GM19397 (cell line): ENCODE data around the gene TTPAL.

Experiments
- ATAC-seq: cut with Tn5 transposase; IDR thresholded peaks from one replicate; pipeline ENCODE4 v1.9.1; 2021; ENCODE audit warnings: mild to moderate bottlenecking, moderate library complexity; ENCODE audit not compliant: unreplicated experiment

TTPAL gene

DNA sequence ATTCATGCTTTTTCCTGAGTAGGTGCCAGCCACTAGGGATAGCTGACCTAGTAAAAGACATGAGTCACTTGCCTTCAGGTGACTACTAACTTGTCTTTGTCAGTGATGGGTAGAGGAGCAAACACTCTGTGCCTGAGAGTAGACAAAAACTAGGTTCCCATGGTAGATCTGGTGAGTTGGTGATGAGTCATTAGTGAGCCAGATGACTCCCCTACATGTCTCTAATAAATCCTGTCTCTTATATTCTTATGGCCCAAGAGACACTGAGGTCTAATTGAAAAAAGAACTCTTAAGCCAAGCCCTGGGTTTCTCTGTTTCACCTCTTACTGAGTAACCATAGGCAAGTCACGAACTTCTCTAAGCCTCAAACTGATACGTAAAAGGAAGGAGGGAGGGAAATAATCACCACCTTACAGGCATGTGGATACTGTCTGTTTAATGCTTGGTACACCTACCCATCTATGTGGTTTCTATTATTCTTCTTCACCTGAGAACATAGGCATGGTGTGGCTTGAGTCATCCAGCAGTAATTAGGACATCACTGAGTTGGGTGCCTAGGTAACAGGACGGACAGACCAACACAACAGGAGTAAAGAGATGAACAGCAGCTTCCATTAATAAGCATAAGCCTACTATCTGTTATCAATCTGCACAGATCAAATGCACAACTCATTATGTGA lies 20.3 kb downstream of the TTPAL start:
- no peak for ATAC-seq

DNA sequence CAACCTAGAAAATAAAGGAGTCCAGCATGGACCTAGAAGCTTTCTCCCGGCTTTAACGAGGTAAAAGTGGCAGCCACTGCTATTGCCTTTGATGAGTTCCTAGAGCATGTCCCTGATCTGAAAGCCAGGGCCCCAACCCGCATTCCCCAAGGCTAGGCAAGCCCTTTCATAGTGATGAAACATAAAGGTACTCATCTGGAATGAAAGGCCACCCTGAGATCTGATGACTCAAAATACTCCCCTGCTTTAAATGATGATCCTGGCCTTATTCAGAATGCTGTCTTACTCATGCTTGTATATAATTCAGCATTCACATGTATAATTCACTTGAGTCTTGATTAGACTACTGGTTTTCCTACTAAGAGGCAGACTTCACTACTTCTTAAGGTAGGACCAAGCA lies 21.3 kb downstream of the TTPAL start:
- ATAC-seq = no peak

DNA sequence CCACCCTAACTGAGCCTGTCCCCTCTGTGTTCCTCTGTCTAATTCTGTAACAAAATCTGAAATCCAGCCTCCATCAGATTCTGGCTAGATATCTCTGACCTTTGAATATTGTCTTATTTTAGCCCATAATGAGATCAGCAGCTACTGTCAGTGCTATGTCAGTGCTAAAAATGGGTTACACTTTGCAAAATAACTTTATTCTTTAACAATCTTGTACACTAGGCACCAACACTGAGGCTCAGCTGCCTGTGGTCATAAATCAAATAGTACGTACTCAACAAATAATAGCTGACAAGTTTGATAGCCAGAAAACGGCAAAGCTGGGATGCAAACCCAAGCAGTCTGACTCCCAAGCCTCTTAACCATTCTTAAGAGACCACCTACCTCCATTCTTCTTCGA lies 22.1 kb downstream of the TTPAL start:
- no peak for ATAC-seq

DNA sequence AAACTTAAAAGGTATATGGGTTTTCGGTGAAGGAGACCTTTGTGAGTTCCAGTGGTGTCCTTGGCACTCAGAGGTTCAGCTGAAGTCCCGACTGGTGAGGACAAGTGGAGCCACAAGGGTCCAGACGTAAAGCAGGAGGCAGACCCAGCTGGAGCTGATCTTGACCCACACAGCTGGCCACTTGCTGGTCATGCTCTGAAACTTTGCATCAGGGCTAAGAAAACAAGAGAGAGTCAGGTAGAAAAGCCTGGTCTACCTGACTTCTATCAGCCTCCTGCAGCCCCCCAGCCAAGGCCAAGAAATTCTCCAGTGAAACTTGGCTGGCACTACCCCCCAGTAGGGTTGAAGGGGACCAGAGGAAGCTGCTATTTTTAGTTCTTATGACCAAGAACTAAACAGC lies 24.5 kb downstream of the TTPAL start:
- no peak for ATAC-seq

DNA sequence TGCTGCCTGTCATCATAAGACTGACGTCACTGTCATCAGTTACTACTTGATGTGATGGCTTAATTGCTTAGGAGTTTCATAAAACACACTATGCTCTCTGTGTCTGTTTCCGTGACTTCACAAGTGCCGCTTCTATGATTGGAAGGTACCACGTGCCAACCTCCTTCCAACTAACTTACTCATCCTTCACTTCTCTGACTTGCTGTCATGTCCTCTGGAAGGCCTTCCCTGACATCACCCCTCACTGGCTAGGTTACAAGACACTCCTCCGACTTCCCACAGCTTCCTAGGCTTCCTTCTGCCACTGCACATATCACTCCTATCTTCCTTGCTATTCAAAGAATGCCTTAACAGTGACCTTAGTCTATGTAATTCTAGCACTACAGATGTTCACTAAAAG lies 25.8 kb downstream of the TTPAL start:
- ATAC-seq = no peak

DNA sequence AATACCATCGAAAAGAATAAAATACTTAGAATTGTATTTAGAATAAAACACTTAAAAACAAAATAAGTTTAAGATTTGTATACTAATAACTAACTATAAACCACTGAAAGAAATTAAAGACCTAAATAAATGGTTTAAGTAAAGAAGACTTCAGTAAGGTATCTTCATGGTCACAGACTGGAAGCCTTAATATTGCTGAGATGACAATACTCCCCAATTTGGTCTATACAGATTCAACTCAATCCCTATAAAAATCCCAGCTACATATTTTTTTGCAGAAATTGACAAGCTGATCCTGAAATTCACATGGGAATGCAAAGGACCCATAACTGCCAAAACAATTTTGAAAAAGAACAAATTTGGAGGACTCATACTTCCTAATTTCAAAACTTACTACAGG lies 27.3 kb downstream of the TTPAL start:
- ATAC-seq = no peak

DNA sequence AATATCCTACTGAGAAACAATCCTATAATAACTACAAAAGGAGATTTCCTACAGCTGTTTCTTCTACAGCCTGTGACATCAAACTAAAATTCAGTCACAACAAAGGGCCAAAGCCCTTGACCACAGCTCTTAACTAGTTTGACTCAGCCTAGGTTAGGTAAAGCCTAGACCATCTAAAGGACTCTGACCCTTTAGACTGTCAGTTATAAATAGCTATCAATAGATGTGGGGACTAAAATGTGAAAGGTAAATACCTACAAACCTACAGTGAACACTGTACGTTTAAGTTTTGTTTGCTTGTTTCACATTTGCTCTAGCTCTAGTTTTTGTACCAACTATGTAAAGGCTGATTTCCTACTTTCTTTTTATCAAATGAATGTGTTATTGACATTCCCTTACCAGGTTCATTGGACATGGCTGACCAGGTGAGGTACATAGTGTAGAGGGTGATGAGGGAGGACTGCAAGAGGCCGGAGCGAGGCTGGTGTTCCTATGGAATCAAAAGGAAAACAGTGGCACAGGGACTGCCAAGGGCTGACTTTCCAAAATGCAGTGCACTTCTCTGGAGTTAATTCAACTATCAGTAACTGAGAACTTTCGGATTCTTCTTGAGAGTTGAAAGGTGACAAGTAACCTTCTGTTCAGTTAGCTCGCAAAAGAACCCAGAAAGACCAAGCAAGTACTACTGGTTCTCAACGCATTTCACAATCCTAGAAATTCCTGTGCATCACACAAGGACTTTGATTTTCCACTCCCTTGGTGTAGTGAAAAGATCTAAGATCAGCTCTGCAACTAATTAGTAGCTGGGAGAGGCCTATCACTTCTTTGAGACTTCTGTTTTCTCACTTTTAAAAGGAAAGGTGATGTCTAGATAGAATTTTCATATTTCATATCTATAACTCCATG lies 29.0 kb downstream of the TTPAL start:
- no peak for ATAC-seq

DNA sequence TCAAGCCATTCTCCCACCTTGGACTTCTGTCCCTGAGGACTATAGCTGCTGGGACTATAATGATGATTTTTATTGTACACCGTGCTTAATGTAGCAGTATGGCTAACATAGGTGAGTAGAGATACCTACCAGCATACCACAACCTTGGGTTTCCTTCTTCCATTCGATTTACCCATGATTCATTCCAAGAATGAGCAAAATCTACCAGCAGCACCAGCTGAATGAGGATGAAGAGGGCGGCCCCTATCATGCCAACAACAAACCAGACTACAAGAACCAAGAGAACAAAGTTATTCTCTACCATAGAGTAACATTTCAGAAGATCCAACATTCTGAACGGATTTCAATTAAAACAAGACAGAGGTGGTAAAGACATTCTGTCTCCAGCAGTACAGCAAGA lies 34.1 kb downstream of the TTPAL start:
- no peak for ATAC-seq

DNA sequence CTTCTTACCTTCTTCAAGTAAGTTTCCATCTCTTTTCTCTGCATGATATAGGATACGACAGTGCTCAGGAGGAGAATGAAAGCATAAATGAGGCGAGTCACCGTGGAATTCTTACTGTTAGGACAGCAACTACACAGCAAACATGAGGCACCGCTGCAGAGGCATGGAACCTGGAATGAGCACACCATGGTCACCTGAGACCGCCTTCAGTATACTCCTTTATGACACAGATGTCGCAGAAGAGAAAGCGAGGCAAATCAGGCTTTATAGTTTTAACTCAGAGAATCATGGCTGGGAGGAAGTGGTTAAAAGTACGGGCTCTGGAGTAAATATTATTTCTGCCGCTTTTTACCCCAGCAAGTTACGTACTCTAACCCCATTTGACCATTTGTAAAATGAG lies 38.2 kb downstream of the TTPAL start:
- no peak for ATAC-seq

DNA sequence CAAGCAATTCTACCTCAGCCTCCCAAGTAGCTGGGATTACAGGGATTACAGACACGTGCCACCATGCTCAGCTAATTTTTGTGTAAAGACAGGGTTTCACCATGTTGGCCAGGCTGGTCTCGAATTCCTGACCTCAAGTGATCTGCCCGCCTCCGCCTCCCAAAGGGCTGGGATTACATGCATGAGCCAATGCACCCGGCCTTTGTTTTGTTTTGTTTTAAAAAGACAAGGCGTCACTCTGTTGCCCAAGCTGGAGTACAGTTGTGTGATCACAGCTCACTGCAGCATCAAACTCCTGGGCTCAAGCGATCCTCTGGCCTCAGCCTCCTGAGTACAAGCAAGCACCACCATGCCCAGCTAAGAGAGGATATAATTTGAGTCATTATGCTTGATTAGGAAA lies 40.8 kb downstream of the TTPAL start:
- ATAC-seq = no peak

DNA sequence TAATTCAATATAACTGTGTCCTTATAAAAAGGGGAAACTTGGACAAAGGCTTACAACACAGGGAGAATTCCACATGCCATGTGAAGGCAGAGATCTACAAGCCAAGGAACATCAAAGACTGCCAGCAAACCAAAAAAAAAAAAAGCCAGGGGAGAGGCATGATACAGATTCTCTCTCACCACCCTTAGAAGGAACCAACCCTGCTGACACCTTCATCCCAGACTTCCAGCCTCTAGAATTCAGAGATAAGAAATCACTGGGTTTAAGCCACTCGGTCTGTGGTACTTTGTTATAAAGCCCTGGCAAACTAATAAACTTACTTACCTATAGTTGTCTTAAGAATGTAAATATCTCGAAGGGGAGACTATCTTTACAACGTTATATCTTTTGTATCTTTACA lies 41.8 kb downstream of the TTPAL start:
- no peak for ATAC-seq

DNA sequence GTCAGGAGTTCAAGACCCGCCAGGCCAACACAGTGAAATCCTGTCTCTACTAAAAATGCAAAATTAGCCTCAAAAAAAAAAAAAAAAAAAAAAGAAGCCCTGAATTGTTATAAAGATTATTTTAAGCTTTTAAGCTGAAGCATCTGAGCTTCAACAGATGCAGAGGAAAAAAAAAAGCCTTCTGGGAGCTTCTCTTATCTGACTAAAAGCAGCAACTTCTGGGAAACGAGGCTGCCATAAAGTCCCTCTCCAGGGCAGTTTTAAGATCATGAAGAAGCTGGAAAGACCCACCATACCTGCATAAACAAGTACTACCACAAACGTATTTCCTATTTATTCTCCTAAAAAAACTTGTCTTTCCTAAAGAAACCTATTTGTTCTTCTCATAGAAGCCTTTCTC lies 42.6 kb downstream of the TTPAL start:
- ATAC-seq = no peak

DNA sequence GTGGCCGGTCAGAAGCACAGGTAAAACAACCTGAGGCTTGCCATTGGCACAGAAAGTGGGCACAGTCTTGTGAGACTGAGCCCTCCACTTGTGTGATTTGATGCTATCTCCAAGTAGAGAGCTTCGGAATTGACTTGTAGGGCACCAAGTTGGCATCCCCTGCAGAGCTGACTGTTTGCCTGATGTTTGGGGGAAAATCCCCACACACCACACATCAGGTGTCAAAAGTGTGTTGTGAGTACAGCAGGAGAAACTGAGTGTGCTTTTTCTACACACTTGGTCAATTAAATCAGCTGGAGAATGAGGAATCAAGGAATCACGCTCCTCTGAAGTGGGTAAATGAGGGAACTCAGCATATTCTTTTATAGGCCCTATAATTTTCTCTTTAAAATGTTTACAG lies 45.2 kb downstream of the TTPAL start:
- ATAC-seq = no peak

DNA sequence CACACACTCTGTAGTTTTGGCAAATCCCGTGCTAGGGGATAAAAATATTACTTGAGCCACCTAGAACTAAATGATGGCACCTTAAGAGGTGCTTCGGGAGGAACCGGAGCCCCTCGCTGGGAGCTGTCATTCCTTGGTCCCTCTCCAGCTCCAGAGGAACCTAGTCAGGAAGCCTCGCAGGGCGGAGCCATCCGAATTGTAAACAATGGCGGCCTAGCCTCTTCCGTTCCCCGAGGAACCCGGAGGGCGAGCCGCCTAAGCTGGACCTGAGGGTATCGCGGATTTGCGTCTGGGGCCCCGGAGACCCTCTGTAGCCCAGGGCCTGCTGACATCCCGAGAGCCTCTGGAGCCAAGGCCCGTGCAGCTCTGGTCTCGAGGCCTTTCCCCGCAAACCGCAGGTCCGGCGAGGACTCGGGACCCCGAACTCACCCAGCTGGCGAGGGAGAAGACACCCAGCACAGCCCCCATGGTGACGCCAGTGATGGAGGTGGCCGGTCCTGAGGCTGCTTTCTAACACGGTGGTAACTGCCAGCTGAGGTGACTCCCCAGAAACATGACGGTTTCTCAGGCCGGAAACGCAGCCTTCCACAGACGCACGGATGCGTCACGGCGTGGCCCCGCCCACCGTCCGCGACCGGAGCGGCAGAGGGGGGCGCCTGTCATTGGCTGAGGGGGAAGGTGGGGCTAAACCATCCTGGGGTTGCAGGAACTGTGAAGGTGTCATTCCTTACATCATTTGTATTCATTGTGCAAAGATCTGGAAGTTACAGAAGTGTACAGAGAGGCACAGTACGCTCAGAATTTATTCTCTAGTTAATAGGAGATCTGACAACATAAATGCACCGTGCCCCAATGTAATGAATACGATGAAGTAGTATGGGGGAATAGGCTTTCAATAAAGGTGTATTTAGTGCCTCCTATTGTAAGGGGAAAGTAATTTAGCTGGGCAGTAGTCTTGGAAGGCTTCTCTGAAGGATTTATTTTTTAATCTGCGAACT lies 46.1 kb downstream of the TTPAL start, which contains the start of gene SERINC3:
TSS of gene SERINC3 (minus strand) at position 587 of the 998 bp plus-strand sequence. CDS start at position 468, 119 bp downstream.
- peak; percentile 96 for ATAC-seq

DNA sequence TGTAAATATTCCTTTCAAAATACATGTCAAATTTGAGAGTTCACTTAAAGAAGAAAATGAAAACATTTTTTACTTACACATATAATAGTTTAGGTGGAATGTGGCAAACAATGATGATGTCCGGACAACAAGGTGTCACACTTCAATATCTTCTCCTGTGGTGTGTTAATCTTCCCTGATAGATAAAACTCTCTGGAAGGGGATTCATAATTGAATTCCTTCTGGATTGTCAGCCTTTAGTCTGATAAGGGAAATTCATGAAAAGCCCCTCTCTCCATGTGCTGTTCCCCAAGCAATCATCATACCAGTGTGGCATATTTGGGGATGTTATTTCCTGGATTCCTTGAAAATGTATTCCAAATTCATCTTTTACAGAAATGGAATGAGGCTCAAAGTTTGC lies 47.2 kb downstream of the TTPAL start:
- ATAC-seq = no peak

DNA sequence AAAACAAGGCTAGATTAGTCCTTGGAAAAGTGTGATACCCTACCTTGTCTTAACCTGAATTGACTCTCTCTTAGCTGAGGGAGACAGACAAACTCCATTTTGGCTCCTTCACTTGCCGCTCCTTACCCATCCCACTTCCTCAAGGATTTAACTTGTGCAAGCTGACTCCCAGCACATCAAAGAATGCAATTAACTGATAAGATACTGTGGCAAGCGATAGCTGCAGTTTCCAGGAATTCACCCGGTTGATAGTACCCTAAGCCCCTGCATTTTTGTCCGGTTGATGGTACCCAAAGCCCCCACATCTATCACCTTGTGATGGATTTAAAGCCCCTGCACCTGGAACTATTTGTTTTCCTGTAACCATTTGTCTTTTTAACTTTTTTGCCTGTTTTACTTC lies 48.1 kb downstream of the TTPAL start:
- no peak for ATAC-seq

DNA sequence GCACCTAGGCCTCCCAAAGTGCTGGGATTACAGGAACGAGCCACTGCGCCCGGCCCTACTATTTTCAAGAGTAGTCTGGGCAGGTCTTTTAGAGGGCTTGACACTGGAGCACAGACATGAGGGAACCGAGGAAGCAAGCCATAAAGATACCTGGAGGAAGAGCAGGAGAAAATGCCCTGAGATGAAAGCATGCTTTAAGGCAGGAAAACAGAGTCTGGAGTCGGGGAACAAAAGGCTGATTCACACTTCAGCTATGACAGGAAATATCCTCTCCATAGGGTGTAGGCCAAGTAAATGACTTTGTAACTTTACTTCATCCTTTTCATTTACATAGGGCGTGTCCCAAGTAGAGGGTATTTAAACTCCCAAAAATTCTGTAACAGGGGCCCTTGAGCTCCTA lies 50.5 kb downstream of the TTPAL start:
- ATAC-seq = no peak

DNA sequence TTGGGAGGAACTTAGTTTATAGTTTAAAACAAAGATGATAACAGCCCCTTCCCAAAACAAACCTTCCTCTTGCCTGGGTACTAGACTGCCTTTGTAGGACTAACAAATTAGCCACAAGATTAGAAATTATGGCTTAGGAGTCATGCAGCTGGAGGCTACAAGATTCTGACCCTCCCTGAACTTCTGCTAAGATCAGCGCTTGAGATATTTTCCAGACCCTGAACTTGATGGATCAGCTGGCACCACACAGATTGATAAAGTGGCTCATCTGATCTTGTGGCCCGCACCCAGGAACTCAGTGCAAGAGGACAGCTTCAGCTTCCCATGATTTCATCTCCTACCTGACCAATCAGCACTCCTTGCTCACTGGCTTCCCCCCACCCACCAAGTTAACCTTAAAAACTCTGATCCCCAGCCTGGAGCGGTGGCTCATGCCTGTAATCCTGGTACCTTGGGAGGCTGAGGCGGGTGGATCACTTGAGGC lies 52.1 kb downstream of the TTPAL start:
- no peak for ATAC-seq

DNA sequence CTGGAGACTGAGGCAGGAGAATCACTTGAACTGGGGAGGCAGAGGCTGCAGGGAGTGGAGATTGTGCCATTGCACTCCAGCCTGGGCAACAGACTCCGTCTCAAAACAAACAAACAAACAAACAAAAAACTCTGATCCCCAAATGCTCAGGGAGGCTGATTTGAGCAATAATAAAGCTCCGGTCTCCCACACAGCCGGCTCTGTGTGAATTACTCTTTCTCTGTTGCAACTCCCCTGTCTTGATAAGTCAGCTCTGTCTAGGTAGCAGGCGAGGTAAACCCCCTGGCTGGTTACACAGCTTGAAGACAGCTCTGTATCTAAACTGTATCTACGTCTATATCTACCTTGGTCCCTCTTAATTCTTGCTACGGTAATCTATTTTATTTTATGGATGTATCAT lies 52.6 kb downstream of the TTPAL start:
- no peak for ATAC-seq

DNA sequence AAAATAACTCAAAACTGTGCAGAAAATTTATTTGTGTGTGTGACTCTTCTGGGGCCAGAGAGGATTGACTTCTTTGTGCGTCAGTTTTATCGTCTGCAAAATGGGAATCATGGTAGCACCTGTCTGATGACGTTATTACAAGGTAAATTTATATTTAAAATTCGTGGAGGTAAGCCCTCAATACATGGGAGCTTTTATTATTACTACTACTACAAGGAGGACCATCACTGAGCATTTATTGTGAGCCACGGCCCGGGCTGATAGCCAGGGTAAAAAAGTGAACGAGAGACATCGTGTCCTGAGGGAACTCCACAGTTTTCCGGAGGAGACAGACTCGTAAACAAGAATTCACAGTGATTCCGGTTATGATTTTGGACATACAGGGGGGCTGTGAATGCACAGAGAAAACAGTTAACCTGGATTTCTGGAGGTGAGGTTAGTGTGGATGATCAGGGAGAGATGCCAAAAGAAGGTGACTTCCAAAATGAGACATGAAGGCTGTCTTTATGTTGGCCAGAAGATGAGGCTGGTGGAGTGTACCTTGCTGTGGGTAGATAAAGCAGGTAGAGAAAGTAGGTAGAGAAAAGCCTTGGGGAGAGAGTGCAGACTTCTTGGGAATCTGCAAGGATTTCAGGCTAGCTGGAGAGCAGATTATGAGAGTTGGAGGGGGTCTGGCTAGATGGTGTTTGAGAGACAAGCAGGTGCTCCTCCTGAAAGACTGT lies 56.7 kb downstream of the TTPAL start:
- no peak for ATAC-seq
